Loucy (cell line): Measurements from ENCODE around the gene PHACTR3.

Source experiments
- CTCF ChIP-seq: fragments of 200-600 bp; sonication (generic); conservative IDR thresholded peaks from 2 replicates; pipeline ENCODE4 v1.5.1; 2014; ENCODE audit warnings: mild to moderate bottlenecking, antibody characterized with exemption, low read length
- EZH2phosphoT487 ChIP-seq: fragments of 200-600 bp; IDR thresholded peaks from 2 replicates; pipeline ENCODE4 v1.6.1; 2018; ENCODE audit warnings: antibody characterized with exemption, mild to moderate bottlenecking, moderate library complexity, borderline replicate concordance

GRCh38 chr20:59813948-59814839 lies 209.9 kb downstream of the PHACTR3 start:
- no peak for TF ChIP-seq CTCF
- TF ChIP-seq EZH2phosphoT487 = no peak
